GM19025 (cell line): ENCODE data around the gene ZNF385D.

Experiments
- ATAC-seq: cut with Tn5 transposase; IDR thresholded peaks from one replicate; pipeline ENCODE4 v1.9.1; 2021; ENCODE audit warnings: mild to moderate bottlenecking, low read depth, moderate library complexity; ENCODE audit not compliant: unreplicated experiment

ZNF385D gene

DNA sequence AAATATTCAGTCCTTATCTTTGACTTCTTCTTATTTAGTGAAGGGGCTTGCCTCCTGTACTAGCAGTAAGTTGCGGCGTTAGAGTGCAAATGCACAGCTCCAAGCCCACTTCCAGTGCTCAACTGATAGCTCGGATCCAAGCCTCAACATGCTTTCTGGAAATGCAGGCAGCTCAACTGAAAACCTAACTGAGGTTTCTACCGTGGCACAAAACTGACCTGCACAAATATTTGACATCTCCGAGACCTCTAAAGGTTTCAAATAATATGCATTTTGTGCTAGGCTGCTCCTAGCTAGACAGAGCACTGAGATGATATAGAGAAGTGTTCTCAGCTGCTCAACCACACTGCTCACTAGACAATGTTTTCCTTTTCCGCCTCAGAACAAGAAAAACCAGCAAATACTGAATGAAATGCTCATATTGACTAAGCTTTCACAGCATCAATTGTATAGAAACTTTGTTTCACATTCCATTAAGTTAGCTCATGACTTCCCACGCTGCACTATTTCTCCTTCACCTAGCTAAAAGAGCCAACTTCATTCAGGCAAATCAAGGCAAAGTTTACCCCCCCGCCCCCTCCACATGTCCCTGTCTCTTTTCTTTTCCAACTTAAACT lies 822 bp downstream of the ZNF385D start:
- ATAC-seq = no peak

DNA sequence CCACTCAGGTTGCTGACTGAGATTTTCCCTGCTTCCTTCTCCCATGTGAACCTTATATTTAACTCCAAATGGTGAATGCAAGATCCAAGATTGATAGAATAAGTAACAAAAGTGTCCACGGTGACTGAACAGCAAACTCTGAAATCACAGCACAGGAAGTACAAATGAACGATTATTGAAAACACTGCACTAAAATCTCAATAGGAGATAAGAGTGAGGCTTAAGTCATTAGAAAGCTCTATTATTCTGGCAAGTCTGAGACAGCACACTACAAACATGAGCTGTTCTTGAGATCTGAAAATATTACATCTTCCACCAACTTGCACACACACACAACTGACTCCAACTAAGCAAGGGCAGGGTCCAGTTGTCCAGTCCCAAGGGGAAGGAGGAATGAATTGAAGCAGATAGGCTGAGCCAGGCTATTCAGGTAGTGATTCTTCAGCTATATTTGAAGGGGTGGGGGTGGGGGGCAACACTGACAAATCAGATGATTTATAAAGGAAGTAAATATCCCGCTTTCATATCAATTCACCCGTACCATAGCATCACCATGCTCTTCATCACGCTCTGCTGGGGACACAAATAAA lies 2.9 kb downstream of the ZNF385D start:
- no peak for ATAC-seq

DNA sequence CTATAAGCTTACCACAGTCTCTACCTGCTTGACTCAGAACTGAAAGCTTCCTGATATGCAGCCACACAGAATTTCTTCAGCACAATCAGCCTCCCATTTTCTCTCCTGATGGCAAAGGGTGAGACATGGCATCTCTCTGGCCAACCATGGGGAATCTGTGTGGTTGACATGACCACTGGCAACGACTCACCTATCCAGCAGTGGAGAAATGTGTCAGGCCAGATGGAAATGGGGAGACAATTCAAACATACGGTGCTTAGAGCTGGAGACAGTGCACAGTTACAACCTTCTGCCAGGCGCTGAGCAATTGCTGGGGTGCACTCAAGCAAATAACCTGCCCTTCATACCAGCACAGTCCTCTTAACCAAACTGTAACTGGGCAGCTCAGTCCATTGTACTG lies 3.6 kb downstream of the ZNF385D start:
- no peak for ATAC-seq

DNA sequence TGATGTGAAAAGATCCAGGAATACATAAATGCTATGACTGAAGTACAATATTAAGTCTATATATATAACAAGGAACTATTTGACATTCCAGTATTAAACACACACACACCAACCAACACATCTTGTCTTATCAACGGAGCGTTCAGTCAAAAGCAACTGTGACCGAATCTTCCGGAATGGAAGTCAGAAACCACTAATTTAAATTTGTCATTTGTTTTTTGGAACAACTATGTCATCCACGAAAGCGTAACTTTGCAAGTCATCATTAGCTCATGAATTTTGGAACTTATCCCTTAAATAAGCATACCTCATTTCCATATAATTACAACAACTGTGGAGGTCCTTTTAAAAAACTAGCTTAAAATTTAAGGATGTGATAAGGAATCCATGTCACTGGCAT lies 5.0 kb downstream of the ZNF385D start:
- ATAC-seq = no peak

DNA sequence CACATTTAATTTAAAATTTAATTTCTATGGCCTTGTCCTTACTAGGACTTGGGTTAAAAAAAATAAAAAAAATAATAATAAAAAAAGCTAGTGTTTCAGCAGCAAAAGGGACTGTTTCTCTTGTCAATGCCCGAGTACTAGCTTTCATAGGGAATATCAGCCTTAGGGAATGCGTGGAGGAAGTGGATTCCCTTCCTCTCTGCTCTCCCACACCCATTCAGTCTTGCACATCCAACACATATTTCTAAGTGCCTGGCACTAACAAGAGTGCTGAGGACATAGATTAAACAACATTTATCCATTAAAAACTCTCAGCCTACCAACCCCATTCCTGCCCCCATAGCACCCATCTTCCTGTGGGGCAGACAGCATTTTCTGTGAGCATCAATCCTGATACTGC lies 6.2 kb downstream of the ZNF385D start:
- no peak for ATAC-seq

DNA sequence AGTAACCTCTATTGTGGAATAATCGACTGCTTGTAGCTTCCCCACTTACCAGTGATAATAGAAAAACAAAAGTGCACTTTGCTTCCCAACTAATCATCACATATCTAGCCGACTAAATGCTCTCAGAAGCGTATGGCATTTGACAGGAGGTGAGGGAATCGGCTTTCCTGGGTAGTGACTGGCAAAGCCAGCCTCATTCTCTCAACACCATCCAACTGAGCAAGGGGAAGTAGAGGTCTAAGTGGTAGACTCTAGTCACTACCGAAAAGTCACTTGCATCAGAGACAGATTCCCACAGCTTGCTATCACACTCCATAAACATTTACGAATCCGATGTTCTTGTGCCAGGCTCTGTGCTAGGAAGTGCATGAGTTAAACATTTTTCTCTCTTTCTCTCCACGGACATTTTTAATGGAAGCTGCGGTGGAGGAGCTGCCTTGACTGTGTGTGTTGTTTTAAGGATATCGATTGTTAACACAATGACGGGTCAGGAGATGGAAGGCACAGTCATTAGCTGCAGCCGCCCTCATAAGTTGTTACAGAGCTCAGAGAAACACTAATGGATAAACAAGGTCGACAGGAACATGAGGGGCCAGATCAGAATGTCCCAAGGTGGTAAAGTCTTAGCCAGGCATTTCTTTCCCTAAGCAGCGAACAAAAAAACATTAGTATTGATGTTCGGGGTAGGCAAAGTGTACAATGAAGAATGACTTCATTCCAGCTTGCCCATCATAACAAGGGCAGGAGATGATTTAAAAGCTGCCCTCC lies 11.9 kb downstream of the ZNF385D start:
- ATAC-seq = no peak

DNA sequence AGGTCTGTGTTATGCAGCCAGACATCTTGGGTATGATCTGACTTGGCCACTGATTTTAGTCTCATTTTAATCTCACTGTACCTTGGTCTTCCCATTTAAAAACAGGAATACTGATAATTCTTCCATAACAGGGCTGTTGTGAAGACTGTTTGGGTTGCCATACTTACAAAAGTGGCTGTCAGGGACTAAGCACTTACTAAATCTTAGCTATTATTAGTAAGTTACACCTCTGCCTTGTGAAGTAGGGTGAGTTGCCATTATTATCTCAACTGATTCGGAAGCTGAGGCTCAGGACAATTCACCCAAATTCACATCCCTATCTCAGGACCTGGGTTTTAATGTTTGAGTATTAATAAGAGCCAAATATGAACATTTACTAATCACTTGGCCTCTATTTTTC lies 12.7 kb downstream of the ZNF385D start:
- ATAC-seq = no peak

DNA sequence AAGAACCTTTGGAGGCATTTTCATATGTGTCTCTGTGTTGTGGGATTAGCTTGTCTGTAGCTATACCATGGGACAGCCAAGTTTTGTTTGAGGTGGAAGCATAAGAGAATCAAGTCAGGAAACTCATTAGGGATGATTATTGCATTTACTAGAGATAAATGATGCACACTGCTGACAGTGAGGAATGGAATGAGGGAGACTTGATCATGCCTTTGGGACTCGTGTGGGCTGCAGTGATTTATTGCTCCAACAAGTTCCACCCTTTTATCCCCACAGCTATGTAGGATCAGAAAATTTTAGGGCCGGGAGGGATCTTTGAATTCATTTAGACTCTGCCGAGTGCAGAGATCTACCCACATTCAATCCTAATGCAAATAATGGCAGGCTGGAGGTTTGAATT lies 16.3 kb downstream of the ZNF385D start:
- no peak for ATAC-seq

DNA sequence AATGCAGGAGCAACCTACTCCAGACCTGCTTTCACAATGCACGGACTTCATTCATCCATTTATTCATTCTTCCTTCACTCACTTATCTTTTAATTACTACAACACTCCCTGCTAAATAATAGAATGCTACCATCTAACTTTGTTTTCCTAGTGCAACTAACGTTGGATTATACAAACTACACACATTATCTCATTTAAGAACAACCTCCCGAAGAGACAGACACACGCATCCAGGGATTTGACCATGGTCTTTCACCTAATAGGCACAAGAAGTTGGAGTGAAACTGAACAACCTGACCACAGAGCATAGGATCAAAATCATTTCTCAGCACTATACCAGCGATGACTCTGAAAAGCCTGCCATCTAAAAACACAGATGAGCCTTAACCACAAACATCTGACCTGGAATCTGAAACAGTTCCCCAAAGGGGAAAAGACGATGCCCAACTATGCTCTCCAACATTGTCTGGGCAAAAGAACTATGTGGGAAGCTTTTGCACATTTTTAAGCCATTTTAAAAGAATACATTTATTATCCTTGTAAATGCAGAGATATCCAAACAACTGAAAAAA lies 21.0 kb downstream of the ZNF385D start:
- ATAC-seq = no peak

DNA sequence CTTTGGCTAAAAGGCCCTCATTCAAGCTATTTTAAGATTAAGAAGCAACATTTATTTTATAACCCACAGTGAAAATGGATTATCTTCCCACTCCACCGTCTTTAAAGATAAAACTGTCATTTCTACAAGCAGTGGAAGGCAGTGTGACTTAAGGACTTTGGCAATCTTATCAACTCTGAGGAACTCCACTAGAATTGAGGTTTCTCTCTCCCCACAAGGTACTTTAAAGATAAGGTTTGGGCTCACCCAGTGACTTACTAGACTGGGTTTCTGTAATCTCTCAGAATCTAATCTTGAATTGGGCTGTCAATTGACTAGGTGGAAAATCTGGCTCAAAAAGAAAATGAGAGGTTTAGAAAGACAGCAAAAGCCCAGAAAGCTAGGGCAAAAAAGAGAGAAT lies 21.7 kb downstream of the ZNF385D start:
- ATAC-seq = no peak

DNA sequence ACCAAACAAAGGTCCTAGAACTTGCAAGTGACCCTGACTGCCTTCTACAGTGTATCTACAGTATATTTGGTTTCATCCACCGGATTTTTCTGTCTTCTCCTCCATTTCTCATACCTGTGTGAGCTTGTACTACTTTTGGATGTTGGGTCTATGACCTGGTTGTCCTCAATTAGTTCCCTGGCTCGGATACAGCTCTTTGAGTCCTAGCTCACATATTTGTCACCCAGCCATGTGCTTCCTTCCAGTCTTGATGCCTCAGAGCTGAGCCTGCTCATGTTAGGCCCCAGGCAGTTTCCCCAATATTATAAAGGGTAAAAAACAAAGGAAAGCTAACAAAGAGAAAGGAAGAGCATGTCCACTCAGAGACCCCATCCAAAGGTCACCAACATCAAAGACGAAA lies 28.2 kb downstream of the ZNF385D start:
- ATAC-seq = no peak

DNA sequence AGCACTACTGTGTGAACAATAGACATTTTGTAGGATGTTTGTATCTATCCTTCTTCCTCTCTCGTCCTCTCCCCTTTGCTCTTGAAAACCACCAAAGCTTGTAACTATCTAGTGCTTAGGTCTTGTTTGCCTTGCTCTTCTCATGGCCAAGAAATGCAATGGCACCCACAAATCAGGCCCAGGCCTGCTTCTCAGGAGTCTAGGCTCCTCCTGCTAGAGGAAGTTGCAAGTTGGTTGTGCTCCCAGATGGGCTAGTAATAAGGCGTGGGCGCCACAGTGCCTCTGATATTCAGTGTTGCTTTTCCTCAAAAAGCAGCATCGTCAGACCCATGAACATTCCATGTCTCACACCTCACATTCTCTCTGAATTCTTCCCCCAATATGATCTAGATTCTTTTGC lies 28.7 kb downstream of the ZNF385D start:
- ATAC-seq = no peak

DNA sequence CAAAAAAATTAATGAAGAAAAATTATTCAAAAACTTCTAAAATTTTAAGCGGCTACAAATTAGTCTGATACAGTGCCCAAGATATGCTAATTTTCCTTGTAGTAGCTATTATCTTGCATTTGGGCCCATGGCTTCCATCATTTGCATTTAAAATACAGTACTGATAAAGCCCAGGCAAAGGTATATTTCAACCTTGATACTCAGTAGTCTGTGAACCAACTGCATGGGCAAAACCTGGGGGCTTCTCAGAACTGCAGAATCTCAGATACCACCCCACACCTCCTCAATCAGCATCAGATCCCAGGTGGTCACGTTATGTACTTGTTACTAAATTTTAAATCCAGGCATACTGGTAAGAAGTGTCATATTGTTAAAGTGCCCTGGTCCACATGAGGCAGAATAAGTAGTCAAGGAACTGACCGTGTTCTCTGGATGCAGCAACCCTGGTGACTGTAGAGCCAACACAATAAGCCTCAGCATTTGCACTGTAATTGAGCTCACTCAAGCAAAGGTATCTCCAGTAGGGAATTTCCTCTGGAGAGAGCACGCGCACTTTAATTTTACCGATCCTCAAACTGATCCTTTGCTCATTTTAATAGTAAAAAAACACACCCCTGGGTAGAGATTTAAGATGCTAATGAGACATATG lies 31.9 kb downstream of the ZNF385D start:
- ATAC-seq = no peak

DNA sequence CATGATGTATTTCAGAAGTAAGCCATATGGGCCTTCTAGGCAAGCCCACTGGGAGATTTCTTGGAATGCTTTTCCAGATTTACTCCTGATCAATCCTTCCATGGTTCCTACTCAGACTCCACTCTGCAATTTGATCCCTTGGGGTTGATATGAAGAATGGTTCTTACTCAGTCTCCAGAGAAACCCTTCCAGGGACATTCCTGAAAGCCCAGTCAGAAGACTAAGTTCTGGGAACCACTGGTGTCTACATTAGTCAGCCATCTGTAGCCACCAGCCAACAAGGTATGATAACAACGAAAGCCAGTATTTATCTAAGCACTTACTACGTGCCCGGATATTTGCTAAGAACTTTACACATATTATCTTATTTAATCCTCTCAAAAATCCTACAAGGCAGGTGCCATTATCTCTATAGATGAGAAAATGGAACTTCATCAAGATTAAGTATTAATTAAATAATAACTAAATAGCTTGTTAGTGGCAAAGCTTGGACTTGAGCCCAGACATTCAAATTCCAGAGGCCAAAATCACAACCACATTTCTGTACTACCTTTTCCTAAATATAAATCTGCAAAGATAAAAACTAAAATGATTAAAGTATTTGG lies 32.7 kb downstream of the ZNF385D start:
- no peak for ATAC-seq

DNA sequence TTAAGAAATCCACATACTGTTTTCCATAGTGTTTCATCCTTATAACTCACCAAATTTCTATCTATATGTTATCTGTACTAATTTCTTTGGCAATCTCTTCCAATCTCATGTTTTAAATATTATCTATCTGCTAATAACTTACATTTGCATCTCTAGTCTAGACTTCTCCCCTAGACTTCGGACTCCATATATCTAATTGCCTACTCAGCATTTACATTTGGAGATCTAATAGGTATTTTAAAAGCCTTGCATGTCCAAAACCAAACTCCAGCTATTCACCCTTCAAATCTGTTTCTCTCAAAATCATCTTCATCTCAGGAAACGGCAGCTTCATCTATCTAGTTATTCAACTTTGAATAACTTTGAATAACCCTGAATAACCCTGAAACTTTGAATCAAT lies 35.3 kb downstream of the ZNF385D start:
- ATAC-seq = no peak

DNA sequence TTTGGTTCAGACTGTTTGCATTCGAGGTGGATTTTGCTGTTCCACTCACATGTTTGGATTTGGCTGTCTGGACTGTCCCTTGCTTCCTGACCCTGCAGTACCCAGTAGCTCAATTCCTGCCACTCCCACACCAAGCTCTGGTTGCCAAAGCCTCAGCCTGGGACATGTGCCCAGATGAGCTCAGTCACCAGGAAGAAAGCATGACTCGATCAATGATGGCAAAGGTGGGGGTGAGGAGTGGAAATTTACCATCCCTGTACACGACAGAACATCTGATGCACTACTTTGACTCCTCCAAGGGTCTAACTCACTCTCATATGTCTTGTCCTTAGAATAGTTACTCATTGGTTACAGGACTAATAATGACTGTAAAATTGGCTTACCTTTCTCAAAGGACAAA lies 45.2 kb downstream of the ZNF385D start:
- ATAC-seq = no peak

DNA sequence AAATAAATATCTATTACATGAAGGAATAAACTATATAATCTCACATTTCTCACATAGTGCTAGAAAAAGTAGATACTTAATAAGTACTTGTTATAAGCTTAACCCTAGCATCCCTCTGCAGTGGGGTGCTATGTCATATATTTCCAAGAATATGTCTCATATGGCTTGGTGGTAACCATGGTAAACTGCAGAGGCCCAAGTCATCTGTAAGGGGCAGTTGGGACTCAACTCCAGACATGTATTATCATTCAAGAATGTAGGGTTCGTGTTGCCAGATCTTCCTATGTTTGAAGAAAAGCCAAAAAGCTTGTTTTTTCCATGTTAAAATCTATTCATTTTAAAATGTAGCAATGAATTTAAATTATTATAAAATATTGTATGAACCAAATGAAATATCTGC lies 46.2 kb downstream of the ZNF385D start:
- ATAC-seq = no peak

DNA sequence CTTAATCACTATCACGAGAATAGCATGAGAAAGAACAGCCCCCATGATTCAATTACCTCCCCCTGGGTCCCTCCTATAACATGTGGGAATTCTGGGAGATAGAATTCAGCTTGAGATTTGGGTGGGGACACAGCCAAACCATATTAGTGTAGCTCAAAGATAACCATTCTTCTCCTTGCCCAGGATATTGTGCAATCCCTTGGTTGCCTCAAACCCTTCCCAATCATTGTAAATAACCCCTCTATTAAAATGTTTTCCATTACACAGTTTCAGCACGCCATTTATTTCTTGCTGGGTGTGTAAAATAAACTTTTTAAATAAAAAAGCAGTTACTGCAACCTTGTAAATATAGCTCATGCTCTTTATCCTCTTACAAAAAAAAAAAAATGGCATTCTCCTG lies 47.7 kb downstream of the ZNF385D start:
- no peak for ATAC-seq

DNA sequence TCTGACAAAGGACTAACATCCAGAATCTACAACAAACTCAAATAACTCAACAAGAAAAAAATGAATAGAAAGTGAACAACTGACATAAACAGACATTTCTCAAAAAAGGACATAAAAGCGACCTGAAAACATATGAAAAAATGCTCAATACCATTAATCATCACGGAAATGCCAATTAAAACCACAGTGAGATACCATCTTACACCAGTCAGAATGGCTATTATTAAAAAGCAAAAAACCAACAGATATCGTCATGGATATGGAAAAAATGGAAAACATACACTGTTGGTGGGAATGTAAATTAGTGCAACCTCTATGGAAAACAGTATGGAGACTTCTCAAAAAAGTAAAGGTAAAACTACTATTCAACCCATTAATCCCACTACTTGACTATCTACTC lies 53.3 kb downstream of the ZNF385D start:
- ATAC-seq = no peak

DNA sequence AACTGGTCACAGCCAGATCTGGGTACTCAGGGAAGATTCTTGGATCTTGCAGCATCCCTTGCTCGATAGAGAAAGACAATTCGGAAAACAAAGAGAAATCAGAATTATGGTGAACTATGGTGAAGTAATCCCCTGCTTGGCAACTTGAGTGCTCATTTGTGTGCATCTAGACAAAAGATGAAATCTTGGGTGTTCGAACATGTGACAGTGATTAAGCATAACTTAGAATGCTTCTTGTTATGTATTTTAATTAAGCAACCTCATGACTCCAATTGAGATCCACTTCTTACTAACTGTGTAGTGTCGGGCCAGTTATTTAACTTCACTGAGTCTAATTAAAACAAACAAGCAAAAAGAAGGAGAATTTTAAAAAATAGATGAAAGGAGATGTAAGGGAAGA lies 56.5 kb downstream of the ZNF385D start:
- no peak for ATAC-seq

DNA sequence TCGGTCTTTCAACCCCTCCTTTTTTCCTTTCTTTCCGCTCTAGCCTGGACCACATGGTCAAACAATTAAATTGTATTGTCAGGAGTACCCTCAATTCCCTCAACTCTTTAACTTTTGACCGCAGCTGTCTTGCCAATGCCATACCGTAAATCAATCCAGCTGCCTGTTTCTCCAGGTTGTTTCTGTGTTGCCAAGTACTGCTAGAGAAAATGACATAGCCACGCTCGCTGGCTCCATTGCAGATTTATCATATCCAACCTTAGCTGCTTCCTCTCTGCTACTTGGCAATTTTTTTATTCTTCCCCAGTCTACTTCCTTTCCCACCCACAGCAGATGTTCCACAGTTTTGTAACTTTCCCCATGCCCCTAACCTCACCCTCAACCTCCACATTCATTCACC lies 60.0 kb downstream of the ZNF385D start:
- no peak for ATAC-seq
